Mucosa of descending colon (tissue), 3 donors: ENCODE results near the gene IGLL1. TPM values are rescaled to one million over a fixed set of nuclear protein-coding genes. Genes with fewer than 3 reads are reported as not detected.

ENCODE experiments used
- ATAC-seq: fragments of 200-7000 bp; cut with Tn5 transposase; one replicate; pipeline ENCODE4 v1.9.1; 2020; ENCODE audit warnings: mild to moderate bottlenecking, moderate library complexity
- DNase-seq, 3 donors: peaks; one replicate each; pipeline ENCODE4 v3.0.0-alpha.2; 2020
- H3K36me3 ChIP-seq: fragments of 200-600 bp; one replicate; pipeline ENCODE4 v1.8.0; 2021; ENCODE audit warnings: low read depth, mild to moderate bottlenecking
- H3K4me1 ChIP-seq: fragments of 200-600 bp; one replicate; pipeline ENCODE4 v1.8.0; 2021; ENCODE audit warnings: low read depth, mild to moderate bottlenecking
- H3K4me3 ChIP-seq: fragments of 200-600 bp; one replicate; pipeline ENCODE4 v1.8.0; 2021; ENCODE audit warnings: mild to moderate bottlenecking
- H3K9me3 ChIP-seq: fragments of 200-600 bp; one replicate; pipeline ENCODE4 v1.8.0; 2021; ENCODE audit warnings: mild to moderate bottlenecking
- intact Hi-C, 2 donors: fragments of 100-400 bp; cut with DNase I in 1 of 2; cut with micrococcal nuclease in 1 of 2; formaldehyde crosslinking; loops; one replicate each; pipeline versions ENCODE4 v1.11.0 to v1.11.1; 2022; cut with DNase I, micrococcal nuclease
- total RNA-seq, 3 donors: library from RNA; stranded (reverse); fragmentation: NEBNext Ultra II Directional in 2 of 3; extraction: Animal tissue kit (Norgen Biotek cat#: 25700) in 2 of 3; gene quantifications; one replicate each; pipeline versions ENCODE4 v1.2.1 to v1.2.4, GENCODE V29; 2021 to 2023
- TF ChIP-seq, protein P1 (sequence below): fragments of 200-600 bp; IDR thresholded peaks from one replicate; pipeline ENCODE4 v1.8.0; 2022; ENCODE audit warnings: antibody characterized with exemption, mild to moderate bottlenecking
- donor health status: DM: no; HTN: no; CAD: no; lungs with moderate emphysema.
- donor health status: DM: no; HTN: no; CAD: no.
- donor health status: DM: no; HTN: yes; CAD: no.

IGLL1 gene
- total RNA-seq, 3 donors from 2014 or later = not detected

DNA sequence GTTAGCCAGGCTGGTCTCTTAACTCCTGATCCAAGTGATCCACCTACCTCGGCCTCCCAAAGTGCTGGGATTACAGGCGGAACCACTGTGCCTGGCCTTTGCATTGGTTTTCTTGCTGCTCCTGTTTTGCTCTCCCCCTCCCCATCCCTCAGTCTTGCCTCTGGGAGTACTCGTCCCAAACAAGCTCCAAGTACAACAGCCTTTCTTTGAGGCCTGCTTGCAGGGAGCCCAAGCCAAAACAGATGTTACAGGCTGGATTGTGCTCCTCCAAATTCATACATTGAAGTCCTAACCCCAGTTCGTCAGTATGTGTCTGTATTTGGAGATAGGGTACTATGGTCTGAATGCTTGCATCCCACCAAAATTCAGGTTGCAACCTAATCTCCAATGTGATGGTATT is 8.6 kb downstream of the IGLL1 start:
- no peaks in the 10 kb centered on the region for H3K9me3 ChIP-seq
- no peaks in the 10 kb centered on the region for H3K36me3 ChIP-seq
- DNase-seq (no peak), ATAC-seq (no peak)
- H3K4me3 ChIP-seq = no peak overlapping the region
- TF ChIP-seq, protein P1, sequence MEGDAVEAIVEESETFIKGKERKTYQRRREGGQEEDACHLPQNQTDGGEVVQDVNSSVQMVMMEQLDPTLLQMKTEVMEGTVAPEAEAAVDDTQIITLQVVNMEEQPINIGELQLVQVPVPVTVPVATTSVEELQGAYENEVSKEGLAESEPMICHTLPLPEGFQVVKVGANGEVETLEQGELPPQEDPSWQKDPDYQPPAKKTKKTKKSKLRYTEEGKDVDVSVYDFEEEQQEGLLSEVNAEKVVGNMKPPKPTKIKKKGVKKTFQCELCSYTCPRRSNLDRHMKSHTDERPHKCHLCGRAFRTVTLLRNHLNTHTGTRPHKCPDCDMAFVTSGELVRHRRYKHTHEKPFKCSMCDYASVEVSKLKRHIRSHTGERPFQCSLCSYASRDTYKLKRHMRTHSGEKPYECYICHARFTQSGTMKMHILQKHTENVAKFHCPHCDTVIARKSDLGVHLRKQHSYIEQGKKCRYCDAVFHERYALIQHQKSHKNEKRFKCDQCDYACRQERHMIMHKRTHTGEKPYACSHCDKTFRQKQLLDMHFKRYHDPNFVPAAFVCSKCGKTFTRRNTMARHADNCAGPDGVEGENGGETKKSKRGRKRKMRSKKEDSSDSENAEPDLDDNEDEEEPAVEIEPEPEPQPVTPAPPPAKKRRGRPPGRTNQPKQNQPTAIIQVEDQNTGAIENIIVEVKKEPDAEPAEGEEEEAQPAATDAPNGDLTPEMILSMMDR = no peak
- intact Hi-C loops = no loop called here
- no peaks in the 10 kb centered on the region for H3K4me1 ChIP-seq

- Histone ChIP-seq H3K4me1 (peaks cover 5% of the 10 kb centered on the region), H3K36me3 (no peaks in the 10 kb centered on the region), H3K9me3 (no peaks in the 10 kb centered on the region), H3K4me3 (no peak overlapping the region)
- ATAC-seq (no peak), DNase-seq (peak in 1 of 3 donors; percentile 23)
- TF ChIP-seq, protein P1 = no peak
- intact Hi-C loops = no loop called here
Observed at GRCh38 chr22:23570681-23571080, 9.4 kb downstream of the IGLL1 start.

DNA sequence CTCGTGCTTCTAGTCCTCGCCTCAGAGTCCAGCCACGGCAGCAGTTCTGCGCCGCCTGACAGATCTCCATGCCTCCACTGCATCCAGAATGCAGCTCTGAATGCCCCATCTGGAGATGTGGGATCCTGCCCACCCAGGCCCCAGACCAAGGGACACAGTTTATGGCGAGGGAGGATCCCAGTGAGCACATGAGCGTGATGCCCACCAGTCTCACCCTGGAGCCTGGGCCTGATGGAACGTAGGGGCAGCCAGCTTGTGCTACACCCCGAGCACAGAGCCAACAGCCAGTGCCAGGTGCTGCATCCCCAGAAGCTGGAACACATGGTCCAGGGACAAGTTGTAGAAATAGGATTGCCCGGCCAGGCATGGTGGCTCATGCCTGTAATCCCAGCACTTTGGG is 10.4 kb downstream of the IGLL1 start:
- ATAC-seq = no peak
- Histone ChIP-seq H3K36me3 (no peaks in the 10 kb centered on the region), H3K4me3 (no peak overlapping the region), H3K4me1 (peaks cover 9% of the 10 kb centered on the region), H3K9me3 (no peaks in the 10 kb centered on the region)
- no peak for DNase-seq
- TF ChIP-seq, protein P1 = no peak
- intact Hi-C loops = no loop called here

DNA sequence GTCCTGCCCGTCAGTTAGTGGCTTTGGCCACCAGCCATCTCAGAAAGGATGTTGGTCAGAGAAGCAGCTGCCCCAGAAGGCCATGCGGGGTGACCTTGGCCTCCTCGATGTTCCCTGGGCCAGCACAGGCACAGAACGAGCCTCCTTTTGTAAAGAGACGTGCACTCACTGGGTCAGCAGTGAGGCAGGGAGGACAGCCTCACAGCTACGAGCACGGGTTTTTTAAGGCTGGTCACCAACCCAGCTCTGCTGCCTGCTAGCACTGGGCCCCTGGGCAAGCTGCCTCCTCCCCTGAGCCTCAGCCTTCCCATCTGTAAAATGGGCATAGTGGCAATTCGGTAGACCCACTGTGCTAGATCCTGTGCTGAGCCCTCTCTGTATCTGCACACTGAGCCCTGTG is 10.8 kb downstream of the IGLL1 start:
- intact Hi-C loops = no loop called here
- no peak for DNase-seq
- ATAC-seq = no peak
- H3K4me1 ChIP-seq = peaks cover 9% of the 10 kb centered on the region
- no peak overlapping the region for H3K4me3 ChIP-seq
- H3K9me3 ChIP-seq = no peaks in the 10 kb centered on the region
- H3K36me3 ChIP-seq = no peaks in the 10 kb centered on the region
- TF ChIP-seq, protein P1 = no peak

GRCh38 chr22:23566705-23567475 is 13.2 kb downstream of the IGLL1 start:
- Histone ChIP-seq H3K4me3 (no peak overlapping the region), H3K9me3 (no peaks in the 10 kb centered on the region), H3K36me3 (no peaks in the 10 kb centered on the region), H3K4me1 (peaks cover 9% of the 10 kb centered on the region)
- DNase-seq (no peak), ATAC-seq (no peak)
- intact Hi-C loops = no loop called here
- TF ChIP-seq, protein P1 = no peak
